GM10248 (cell line): Measurements from ENCODE around the gene SLC25A21.
A peak's percentile ranks its signal among the peaks of the same experiment; 100 is the strongest.
"Not testable (repeated sequence)": the region's sequence is repeated elsewhere in the genome, so short reads cannot be mapped to it uniquely, and the experiment has no call there.

ENCODE experiments used
- CTCF ChIA-PET: fragments of 300-600 bp; sonication (Branson Sonifier 250); formaldehyde crosslinking; extraction: SDS; loops from one replicate; lab custom pipeline; 2021; ENCODE audit warnings: antibody characterized with exemption; lab: Yijun Ruan, JAX
- POLR2A ChIA-PET: fragments of 350-650 bp; sonication (Branson Sonifier 250); formaldehyde crosslinking; extraction: SDS; loops from one replicate; lab custom pipeline; 2020; ENCODE audit warnings: antibody characterized with exemption; lab: Yijun Ruan, JAX
- DNase-seq: peaks from one replicate; pipeline ENCODE4 v3.0.0; 2012; ENCODE audit errors: extremely low spot score
- TF ChIP-seq, protein P1 (sequence below): IDR thresholded peaks from 2 replicates; pipeline ENCODE4 v1.5.1; 2012; ENCODE audit warnings: mild to moderate bottlenecking, low read depth; ENCODE audit errors: extremely low read depth, missing control alignments, control extremely low read depth

The SLC25A21 gene

GRCh38 chr14:36874396-36875138 is 297.8 kb downstream of the SLC25A21 start:
- no peak for DNase-seq
- TF ChIP-seq, protein P1, sequence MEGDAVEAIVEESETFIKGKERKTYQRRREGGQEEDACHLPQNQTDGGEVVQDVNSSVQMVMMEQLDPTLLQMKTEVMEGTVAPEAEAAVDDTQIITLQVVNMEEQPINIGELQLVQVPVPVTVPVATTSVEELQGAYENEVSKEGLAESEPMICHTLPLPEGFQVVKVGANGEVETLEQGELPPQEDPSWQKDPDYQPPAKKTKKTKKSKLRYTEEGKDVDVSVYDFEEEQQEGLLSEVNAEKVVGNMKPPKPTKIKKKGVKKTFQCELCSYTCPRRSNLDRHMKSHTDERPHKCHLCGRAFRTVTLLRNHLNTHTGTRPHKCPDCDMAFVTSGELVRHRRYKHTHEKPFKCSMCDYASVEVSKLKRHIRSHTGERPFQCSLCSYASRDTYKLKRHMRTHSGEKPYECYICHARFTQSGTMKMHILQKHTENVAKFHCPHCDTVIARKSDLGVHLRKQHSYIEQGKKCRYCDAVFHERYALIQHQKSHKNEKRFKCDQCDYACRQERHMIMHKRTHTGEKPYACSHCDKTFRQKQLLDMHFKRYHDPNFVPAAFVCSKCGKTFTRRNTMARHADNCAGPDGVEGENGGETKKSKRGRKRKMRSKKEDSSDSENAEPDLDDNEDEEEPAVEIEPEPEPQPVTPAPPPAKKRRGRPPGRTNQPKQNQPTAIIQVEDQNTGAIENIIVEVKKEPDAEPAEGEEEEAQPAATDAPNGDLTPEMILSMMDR = no peak
- ChIA-PET POLR2A (no interaction called here), CTCF (interaction anchor here (1.0 to 1.1 kb wide), 2 partner anchors 14 to 172 kb away, joined by 3 read pairs; no protein-coding TSS in a partner anchor)

DNA sequence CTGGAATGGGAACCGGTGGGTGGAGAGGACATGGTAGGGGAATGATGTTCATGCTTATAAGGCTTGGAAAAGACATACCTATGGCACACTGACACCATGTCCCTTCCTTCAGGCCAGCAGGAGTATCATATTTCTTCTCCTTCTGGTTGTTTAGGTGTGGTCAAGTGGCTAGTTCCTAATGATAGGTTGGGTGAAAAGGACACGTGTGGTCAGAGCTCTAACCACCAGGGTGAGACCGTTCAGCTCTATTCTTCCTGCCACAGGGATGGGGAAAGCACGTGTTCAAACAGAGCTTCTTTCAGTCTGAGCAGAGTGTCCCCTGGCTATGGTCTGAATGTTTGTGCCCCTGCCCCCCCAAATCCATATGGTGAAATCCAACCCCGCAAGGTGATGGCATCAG is 301.6 kb downstream of the SLC25A21 start:
- ChIA-PET CTCF (interaction anchor here (1.3 kb wide), 1 partner anchor 7 kb away, joined by 3 read pairs; no protein-coding TSS in a partner anchor), POLR2A (no interaction called here)
- TF ChIP-seq, protein P1 = no peak
- DNase-seq = no peak

DNA sequence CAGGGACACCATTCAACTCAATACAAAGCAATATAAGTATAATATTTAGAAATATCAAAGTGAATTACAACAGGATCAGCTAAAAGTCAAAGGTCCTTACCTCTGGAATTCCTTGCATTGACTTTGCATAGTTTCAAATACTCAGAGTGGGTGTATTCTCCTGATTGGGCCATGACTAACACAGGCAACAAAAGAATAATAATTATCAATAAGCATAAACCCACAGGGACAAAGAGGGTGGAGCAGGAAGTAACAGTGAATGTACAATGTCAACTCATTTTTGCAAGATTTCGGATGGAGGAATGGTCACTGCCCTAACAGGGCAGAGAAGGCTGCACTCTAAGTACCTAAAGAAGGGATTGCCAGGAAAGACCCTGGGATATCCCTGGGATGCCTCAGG is 303.3 kb downstream of the SLC25A21 start:
- TF ChIP-seq, protein P1 = no peak
- DNase-seq = no peak
- CTCF ChIA-PET = no interaction called here
- POLR2A ChIA-PET = no interaction called here

- peak; percentile 5 for DNase-seq
- CTCF ChIA-PET = interaction anchor here (1.3 kb wide), 1 partner anchor 18 kb away, joined by 3 read pairs; no protein-coding TSS in a partner anchor
- TF ChIP-seq, protein P1 = no peak
- POLR2A ChIA-PET = no interaction called here
Observed at GRCh38 chr14:36866867-36867266, 305.5 kb downstream of the SLC25A21 start.

DNA sequence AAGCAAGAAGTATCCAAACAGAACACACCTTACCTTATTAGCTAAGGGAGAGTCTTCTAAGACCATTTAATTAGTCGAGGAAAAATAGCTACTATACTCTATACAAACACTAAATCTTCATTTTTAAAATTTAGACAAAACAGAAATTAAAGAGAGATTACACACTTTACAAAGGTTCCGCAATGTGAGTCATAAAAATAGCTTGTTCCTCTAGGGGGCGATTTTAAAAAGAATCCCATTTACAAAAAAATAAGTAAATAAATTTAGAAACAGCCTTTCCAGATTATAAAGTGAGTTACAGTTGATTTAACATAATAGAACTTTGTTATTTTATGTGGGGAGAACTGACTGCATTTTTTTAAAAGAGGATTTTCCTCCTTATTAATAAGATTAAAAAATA is 309.1 kb downstream of the SLC25A21 start:
- ChIA-PET CTCF (no interaction called here), POLR2A (no interaction called here)
- TF ChIP-seq, protein P1 = no peak
- no peak for DNase-seq

DNA sequence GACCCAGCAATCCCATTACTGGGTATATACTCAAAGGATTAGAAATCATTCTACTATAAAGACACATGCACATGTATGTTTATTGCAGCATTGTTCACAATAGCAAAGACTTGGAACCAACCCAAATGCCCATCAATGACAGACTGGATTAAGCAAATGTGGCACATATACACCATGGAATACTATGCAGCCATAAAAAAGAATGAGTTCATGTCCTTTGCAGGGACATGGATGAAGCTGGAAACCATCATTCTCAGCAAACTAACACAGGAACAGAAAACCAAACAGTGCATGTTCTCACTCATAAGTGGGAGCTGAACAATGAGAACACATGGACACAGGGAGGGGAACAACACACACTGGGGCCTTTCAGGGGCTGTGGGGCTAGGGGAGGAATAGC is 310.2 kb downstream of the SLC25A21 start:
- POLR2A ChIA-PET, DNase-seq: not testable (repeated sequence)
- CTCF ChIA-PET = interaction anchor here (1.2 kb wide), 1 partner anchor 18 kb away, joined by 3 read pairs; no protein-coding TSS in a partner anchor

DNA sequence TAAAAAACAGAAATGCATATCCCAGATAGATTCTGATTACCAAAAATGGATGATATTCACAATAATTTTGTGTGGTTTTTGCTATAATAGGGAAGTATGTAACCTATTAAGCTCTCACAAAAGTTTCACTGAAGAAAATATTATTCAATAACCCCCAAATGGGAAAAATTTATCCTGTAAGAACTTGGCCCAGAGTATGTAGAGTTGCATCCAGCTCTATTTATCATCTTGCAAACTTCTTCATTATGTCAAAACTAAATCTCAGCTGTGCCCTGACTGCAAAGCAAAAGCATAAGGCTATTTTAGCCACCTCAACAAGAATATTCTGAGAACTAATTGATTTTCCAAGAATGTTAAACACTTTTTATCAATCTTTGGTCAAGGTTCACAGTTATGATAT is 311.6 kb downstream of the SLC25A21 start:
- POLR2A ChIA-PET = no interaction called here
- TF ChIP-seq, protein P1 = no peak

More for the DNA sequence above, 311.6 kb downstream of the SLC25A21 start:
- DNase-seq = no peak
- CTCF ChIA-PET = interaction anchor here (1.2 kb wide), 1 partner anchor 81 kb away, joined by 4 read pairs; no protein-coding TSS in a partner anchor
